ENCODE data around the gene PARVA.

Gene PARVA

DNA sequence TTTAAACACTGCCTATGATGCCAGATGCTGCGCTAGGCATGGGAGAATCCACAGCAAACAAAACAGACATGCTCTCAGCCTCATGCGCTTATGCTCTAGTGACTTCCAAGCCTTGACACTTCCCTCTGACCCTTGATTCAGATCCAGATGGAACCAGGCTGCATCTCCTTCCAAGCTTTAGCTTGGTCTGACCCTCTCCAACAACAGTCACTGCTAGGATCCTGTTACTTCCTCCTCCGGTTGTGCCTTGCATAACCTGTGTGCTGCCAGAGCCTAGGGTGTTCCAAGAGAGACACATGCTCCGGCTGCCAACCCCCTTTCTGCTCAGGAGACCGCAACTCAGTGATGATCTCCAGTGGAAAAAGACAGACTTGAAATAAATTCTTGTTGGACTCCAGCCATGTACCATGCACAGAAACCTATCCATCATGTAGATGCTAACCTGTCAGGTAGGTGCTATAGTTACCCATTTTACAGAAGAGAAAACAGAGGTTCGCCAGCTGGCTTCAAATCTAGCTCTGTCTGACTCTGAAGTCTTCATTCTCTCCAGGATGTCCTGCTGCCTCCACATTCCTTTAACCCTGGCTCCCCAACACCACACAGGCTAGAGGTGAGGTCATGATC, 160.5 kb downstream of the PARVA start:
- no peak for DNase-seq

DNA sequence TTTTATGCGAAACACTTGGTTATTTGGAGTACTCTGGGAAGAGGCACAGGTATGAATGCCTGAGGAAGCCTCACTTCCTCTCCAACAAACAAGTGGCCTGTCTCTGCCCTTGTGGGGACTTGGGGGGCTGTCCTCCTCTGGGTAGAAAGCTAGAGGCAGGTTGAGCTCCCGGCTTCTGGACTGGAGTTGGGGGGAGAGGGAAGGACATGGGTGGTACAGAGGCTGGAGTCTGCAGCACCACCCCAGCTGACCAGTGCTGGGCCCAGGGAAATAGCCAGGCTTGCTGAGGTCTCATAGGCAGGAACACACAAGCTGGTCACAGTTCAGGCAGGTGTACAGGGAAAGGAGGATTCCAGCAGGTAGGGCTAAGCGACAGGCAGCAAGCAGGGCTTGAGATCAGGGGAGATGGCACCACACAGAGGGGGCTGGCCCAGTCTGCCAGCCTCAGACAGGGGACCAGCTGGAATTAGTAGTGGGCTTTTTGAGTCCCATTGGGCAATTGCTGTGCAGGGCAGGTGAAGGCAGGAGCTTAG, 161.6 kb downstream of the PARVA start:
- no peak for DNase-seq

DNA sequence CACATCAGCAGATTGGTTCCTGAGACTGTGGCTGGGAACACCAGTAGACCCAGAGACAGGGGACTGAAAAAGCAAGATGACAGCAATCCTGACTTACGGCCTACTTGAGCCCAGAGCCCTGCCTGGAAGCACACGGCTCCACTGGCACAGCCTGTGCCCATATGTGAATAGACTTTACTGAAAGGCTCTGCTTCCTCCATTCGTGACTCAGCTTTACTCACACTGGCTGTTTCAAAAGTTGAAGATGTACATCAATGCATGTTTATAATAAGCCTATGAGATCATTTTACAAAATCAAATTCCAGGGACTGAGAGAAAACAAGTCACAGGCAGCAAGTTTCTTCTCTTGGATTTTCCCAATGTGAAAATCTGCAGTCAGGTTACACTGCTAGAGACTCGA, 162.2 kb downstream of the PARVA start:
- DNase-seq, result no peak

GRCh38 chr11:12540075-12540680, 162.8 kb downstream of the PARVA start:
- no peak for DNase-seq

DNA sequence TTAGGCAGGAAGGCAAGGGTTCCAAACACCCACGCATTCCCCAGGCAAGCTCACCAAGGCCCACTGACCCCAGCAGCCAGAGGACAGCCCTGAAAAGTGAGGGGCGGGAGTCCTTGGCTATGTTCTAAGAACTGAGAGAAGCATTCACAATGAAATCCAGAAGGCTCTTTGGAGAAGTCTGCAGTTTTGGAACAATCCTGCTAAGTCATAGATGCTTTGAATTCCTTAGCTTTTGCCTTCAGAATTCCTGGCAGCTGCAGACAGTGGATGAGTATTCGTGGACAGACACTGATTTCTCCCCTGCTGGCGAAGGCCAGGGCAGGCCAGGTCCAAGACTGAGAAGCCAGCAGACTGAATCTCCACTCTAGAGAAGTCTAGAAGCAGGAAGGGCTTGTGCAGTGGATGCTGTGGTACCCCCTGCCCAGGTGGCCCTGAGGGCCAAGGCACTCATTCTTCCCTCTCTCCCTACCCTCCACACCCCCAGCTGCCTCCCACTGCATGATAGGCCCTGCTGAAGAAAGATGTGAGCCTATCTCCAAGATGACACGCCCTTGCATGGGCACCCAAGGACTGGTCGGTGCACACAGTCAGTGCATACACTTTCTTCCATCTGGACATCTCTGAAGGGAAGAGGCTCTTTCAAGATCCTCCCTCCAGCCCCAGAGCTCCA, 163.7 kb downstream of the PARVA start:
- DNase-seq, result no peak

- no peak for DNase-seq
These were observed 164.3 kb downstream of the PARVA start for GRCh38 chr11:12541583-12542151.

- DNase-seq, result no peak
These were observed 165.0 kb downstream of the PARVA start for GRCh38 chr11:12542186-12542935.

- no peak for DNase-seq
These were observed 166.4 kb downstream of the PARVA start for GRCh38 chr11:12543596-12544415.

DNA sequence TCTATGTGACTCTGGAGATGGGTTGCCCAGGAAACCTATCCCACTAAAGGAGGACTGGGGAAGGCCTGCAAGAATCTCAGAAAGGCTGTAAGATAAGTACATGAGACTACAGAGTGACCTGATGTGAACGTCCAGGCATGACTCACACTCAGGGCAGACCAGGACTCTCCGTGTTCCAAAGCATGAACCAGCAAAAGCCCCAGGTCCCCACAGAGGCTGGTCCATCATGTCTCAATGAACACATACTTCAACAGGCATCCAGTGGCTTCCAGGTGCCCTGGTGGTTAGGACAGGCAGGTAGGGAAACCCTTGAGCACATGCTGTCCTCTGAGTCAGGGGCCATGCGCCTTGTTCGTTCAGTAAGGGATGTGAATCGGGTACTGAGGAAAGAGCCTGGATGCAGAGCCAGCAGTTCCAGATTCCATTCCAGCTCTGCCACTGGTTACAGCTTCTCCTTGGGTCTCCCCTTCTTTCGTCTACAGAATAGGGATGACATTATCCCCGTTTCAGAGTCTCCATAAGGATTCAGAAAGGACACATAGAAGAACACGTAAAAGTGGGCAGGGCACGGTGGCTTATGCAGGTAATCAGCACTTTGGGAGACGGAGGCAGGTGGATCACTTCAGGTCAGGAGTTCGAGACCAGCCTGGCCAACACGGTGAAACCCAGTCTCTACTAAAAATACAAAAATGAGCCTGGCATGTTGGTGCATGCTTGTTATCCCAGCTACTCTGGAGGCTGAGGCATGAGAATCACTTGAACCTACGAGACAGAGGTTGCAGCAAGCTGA, 167.8 kb downstream of the PARVA start:
- no peak for DNase-seq

DNA sequence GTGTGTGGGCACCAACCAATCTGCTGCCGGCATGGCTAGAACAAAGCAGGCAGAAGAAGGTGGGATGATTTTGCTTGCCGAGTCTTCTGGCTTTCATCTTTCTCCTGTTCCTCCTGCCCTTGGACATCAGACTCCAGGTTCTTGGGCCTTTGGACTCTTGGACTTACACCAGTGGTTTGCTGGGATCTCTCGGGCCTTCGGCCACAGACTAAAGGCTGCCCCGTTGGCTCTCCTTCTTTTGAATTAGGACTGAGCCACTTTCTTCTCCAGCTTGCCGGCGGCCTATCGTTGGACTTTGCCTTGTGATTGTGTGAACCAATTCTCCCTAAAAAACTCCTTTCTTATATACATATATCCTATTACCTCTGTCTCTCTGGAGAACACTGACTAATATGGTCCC, 168.8 kb downstream of the PARVA start:
- DNase-seq, result no peak

GRCh38 chr11:12546660-12547059, 169.3 kb downstream of the PARVA start:
- DNase-seq, result no peak

GRCh38 chr11:12547953-12548650, 170.7 kb downstream of the PARVA start:
- no peak for DNase-seq

DNA sequence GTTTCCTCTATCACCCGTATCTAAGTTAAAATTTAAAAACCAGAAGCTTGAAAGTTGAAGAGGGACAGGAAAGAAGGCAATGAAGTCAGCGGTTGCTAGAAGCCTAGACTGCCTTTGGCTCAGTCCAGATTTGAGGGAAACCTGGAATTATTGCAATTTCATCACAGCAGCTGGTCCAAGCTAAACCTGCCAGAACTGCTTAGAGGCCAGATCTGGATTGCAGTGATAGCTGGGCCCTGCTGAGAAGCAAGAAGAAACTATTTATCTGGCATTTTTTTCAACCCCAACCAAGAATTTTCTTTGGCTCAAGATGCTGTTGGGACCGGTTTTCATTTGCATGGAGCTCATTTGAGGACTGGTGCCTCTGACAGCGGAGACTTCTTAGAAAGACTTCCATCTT, 175.3 kb downstream of the PARVA start:
- no peak for DNase-seq

DNA sequence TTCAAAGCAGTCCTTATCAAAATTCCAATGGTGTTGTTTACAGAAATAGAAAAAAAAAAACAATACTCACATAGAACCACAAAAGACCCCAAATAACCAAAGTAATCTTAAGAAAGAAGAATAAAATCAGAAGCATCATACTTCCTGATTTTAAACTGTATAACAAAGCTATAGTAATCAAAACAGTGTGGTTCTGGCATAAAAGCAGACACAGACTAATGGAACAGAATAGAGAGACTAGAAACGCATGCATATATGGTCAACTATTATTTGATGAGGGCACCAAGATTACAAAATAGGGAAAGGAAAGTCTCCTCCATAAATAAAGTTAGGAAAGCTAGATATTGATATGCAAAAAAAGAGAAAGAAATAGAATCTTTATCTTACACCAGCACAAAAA, 176.8 kb downstream of the PARVA start:
- DNase-seq, result no peak

DNA sequence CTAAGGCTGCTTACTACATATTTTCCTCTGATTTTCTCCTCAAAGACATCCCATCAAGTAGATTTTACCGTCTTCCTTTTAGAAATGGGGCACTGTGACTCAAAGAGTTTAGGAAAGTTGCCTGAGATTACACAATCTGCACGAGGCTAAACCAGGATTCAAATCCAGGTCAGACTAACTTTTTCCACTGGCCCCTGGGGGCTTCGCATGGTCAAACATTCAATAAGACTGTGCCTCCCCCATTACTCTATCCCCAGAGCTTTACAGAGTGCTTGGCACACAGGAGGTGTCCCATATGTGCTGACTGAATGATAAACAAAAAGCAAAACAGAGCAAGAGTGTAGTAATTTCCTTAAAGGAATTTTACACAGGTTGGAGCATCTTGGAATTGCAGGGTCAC, 178.8 kb downstream of the PARVA start:
- DNase-seq, result no peak

DNA sequence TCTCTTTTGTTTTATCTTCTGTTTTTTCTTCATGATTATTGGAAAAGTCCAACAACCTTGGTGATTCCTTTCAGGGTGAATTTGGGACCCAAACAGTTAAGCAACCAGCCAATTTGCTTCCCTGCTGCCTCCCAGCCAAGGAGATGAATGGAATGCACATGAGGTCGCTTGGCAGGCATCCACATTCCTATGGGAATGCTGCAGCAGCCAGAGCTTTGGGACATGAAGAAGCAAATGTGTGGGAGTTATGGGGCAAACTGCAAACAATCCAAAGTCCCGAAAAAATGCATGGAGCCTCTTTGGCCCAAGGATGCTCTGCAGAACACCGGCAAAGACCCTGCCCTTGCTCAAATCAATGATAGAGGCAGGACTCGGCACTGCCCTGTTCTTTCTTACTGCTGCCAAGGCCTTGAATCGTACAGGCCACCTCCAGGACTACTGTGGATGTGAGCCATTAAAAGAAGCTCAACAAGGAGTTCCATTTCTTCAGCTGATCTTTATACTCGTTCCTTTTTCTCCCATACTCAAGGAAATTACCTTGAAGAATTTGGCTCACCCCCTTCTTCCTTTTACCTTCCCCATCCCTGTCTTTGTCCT, 179.5 kb downstream of the PARVA start:
- no peak for DNase-seq

DNA sequence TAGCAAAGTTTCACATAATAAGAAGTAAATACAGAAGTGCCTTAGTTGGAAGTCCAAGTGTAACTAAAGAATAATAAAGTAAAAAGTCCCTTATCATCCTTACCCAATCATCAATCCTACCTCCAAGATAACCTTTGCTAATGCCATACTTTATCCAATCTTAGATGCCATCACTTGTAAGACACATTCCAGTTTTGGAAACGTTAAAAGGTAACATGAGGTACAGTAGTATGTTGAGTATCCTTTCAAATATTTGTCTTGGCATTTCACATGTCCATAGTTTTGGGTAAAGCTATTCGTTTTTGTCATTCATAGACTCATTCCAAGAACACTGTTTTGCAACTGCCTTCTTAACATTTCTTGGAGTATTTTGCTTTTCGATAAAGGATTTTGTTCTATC, 181.6 kb downstream of the PARVA start:
- no peak for DNase-seq

GRCh38 chr11:12560362-12560761, 183.0 kb downstream of the PARVA start:
- DNase-seq, result no peak

- DNase-seq, result no peak
These were observed 183.5 kb downstream of the PARVA start for GRCh38 chr11:12560861-12561260.

DNA sequence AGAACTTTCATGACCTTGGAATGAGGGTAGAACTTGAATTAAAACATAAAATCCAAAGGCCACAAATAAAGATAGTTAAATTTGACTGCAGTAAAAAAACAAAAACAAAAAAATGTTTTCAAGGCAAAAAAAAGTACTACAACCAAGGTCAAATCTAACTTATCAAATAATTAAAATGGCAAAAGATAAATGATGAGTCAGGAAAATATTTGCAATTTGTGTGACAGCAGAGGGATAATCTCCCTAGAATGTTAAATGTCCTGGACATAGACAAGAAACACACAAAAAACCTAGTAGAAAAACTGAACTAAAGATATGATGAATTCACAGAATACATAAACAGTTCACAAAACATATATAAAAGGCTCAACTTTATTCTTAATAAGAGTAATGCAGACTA, 186.6 kb downstream of the PARVA start:
- no peak for DNase-seq

Data from activated CD8-positive, alpha-beta memory T cell treated with anti-CD3 and anti-CD28 coated beads, Interleukin-2, amount 50 U/mL, for 4 hours (primary cell).